ENCODE results near the gene CCL28. TPM values are rescaled to one million over a fixed set of nuclear protein-coding genes. Genes with fewer than 3 reads are reported as not detected.

Gene CCL28
- total RNA-seq, 1 donor from 2014 or later, result 1.6 TPM

DNA sequence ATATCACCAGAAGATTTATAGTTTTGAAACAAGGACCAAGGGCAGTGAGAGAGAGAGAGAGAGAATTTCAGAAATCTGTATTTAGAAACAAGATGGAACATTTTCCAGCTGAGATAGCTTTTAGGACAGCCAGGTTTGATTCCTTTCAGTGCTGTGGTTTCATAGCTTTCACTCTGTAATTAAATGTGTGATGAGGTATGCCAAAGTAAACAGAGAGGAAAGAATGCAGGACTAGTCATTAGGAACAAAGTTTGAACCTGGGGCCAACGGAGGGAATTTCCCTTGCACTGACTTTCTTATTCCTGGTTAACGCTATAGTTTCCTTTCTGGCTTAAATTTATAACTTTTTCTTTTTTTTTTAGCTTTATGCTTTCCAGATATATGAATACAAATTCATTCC, 10.0 kb upstream of the CCL28 start:
- Histone ChIP-seq H3K36me3 (ENCODE audit: control insufficient read depth, insufficient read depth, low read length) (no peaks in the 10 kb centered on the region), H3K27me3 (ENCODE audit: control insufficient read depth, insufficient read depth, low read length) (no peaks in the 10 kb centered on the region), H3K4me3 (ENCODE audit: low read depth, low read length) (no peak overlapping the region)
- FAIRE-seq (no peak), DNase-seq (ENCODE audit: low read depth) (peak; percentile 84)
- TF ChIP-seq, protein P1, sequence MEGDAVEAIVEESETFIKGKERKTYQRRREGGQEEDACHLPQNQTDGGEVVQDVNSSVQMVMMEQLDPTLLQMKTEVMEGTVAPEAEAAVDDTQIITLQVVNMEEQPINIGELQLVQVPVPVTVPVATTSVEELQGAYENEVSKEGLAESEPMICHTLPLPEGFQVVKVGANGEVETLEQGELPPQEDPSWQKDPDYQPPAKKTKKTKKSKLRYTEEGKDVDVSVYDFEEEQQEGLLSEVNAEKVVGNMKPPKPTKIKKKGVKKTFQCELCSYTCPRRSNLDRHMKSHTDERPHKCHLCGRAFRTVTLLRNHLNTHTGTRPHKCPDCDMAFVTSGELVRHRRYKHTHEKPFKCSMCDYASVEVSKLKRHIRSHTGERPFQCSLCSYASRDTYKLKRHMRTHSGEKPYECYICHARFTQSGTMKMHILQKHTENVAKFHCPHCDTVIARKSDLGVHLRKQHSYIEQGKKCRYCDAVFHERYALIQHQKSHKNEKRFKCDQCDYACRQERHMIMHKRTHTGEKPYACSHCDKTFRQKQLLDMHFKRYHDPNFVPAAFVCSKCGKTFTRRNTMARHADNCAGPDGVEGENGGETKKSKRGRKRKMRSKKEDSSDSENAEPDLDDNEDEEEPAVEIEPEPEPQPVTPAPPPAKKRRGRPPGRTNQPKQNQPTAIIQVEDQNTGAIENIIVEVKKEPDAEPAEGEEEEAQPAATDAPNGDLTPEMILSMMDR (IDR thresholded peaks at IDR 0.05; ENCODE audit: insufficient read depth, low read length, severe bottlenecking), result no peak

DNA sequence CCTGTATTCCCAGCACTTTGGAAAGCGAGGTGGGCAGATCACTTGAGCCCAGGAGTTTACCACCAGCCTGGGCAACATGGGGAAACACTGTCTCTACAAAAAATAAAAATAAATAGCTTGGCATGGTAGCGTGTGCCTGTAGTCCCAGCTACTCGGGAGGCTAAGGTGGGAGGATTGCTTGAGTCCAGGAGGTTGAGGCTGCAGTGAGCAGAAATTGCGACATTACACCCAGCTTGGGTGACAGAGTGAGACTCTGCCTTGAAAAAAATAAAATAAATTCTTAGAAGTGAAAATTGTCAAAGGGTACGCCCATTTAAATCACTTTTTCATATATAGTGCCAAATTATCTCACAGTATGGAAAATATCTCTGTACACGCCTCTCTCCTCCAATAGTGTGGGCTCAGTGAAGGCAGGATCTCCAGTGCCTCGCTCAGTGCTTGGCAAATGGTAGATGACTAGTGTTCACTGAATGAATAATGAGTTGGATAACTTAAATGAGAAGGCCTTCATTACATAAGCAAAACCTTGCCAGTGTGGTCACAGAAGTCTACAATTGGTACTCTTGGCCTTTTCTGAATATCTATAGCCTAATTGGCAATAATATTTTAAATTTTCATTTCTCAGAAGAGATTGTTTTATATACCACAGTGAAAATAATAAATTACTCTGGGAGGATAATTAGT, 9.4 kb upstream of the CCL28 start:
- TF ChIP-seq, protein P1 (IDR thresholded peaks at IDR 0.05; ENCODE audit: insufficient read depth, low read length, severe bottlenecking), result no peak
- FAIRE-seq, result no peak
- H3K4me3 ChIP-seq (ENCODE audit: low read depth, low read length), result no peak overlapping the region

DNA sequence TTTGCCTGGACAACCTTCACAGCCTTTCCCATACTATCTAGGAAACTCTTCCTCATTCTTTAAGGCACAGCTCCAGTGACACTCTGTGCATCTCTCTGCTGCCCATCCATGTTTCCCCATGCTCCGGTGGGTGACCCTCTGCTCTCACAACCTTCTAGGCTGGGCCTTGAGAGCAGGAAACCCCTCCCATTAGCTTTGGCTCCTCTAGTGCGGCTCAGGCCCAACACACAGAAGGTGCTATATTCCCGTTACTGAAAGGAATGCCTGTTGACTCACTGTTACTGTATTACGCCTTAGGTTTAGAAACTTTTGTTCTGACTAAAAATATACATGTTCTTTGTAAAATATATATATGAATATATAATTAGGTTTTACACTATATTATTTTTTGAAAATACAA, 8.1 kb upstream of the CCL28 start:
- Histone ChIP-seq H3K36me3 (ENCODE audit: control insufficient read depth, insufficient read depth, low read length) (no peaks in the 10 kb centered on the region), H3K4me3 (ENCODE audit: low read depth, low read length) (no peak overlapping the region), H3K27me3 (ENCODE audit: control insufficient read depth, insufficient read depth, low read length) (no peaks in the 10 kb centered on the region)
- FAIRE-seq, result no peak
- DNase-seq (ENCODE audit: low read depth), result no peak
- TF ChIP-seq, protein P1 (IDR thresholded peaks at IDR 0.05; ENCODE audit: insufficient read depth, low read length, severe bottlenecking), result no peak

More for the DNA sequence above, 9.4 kb upstream of the CCL28 start:
- Histone ChIP-seq H3K27me3 (ENCODE audit: control insufficient read depth, insufficient read depth, low read length) (no peaks in the 10 kb centered on the region), H3K36me3 (ENCODE audit: control insufficient read depth, insufficient read depth, low read length) (no peaks in the 10 kb centered on the region)
- peak; percentile 37 for DNase-seq (ENCODE audit: low read depth)

DNA sequence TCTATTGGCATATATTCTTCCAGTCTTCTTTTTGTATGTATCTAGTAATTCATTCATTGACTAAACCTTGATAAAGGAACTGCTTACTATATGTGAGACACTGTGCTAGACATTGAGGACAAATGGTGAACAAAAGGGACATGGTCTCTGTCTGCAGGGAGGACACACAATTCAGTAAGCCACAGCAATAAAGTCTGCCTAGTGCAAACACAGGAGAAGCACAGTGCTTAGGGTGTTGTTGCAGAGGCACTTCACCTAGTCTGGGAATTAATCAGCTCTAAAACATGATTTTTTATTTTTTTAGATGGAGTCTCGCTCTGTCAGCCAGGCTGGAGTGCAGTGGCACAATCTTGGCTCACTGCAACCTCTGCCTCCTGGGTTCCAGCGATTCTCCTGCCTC, 6.4 kb upstream of the CCL28 start:
- no peak for FAIRE-seq
- TF ChIP-seq, protein P1 (IDR thresholded peaks at IDR 0.05; ENCODE audit: insufficient read depth, low read length, severe bottlenecking), result no peak
- Histone ChIP-seq H3K27me3 (ENCODE audit: control insufficient read depth, insufficient read depth, low read length) (no peaks in the 10 kb centered on the region), H3K36me3 (ENCODE audit: control insufficient read depth, insufficient read depth, low read length) (no peaks in the 10 kb centered on the region), H3K4me3 (ENCODE audit: low read depth, low read length) (no peak overlapping the region)
- no peak for DNase-seq (ENCODE audit: low read depth)

DNA sequence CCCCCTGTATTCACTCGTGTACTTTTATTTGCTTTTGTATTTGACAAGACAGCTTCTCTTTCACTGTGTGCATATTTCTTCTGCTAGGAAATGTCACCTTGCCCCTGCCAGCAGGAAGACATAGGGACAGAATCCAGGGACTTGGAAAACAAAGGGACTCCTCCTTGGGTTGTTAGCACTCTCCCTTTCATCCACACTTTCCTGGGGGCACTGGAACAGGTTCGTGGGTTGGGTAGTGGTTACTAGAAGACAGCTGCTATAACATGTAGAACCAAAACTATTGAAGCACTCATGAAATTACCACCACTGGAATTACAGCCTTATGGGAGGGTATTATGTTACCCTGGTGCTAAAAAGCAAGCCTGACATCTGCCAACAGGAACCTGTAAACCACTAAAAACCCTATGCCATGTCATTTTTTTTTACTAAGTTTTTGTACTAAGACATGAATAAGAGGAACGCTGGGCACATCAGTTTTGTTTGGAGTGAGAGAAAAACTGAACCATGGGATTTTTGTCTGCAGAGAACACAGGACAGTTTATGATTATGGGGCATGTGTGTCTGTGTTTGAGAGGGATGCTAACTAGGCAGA, 4.7 kb upstream of the CCL28 start:
- Histone ChIP-seq H3K27me3 (ENCODE audit: control insufficient read depth, insufficient read depth, low read length) (no peaks in the 10 kb centered on the region), H3K36me3 (ENCODE audit: control insufficient read depth, insufficient read depth, low read length) (no peaks in the 10 kb centered on the region), H3K4me3 (ENCODE audit: low read depth, low read length) (no peak overlapping the region)
- TF ChIP-seq, protein P1 (IDR thresholded peaks at IDR 0.05; ENCODE audit: insufficient read depth, low read length, severe bottlenecking), result no peak
- DNase-seq (ENCODE audit: low read depth) (no peak), FAIRE-seq (no peak)
